Occipital lobe (tissue), 3 donors: ENCODE measurements around the gene IQSEC1. TPM values are rescaled to one million over a fixed set of nuclear protein-coding genes. Genes with fewer than 3 reads are reported as not detected.
A peak's percentile ranks its signal among the peaks of the same experiment; 100 is the strongest.
"Not testable (repeated sequence)": the region's sequence is repeated elsewhere in the genome, so short reads cannot be mapped to it uniquely, and the experiment has no call there.

Experiments
- DNase-seq: peaks from one replicate; lab custom pipeline; 2025; lab: John Stamatoyannopoulos, UW
- small RNA-seq: library from RNA; depleted of rRNA; stranded (forward); fragments of <200 nt; gene quantifications from one replicate; pipeline ENCODE3, GENCODE V24; 2014
- total RNA-seq: library from RNA; depleted of rRNA; stranded (reverse); fragments of >200 nt; gene quantifications from one replicate; pipeline ENCODE4 v1.2.3, GENCODE V29; 2014

IQSEC1 gene
- total RNA-seq, 1 donor from 2014 or later: 14.3 TPM

GRCh38 chr3:12878141-12878574 is 195.1 kb downstream of the IQSEC1 start:
- DNase-seq: no peak

- no peak for DNase-seq
These were observed 196.2 kb downstream of the IQSEC1 start for GRCh38 chr3:12877040-12877439.

DNA sequence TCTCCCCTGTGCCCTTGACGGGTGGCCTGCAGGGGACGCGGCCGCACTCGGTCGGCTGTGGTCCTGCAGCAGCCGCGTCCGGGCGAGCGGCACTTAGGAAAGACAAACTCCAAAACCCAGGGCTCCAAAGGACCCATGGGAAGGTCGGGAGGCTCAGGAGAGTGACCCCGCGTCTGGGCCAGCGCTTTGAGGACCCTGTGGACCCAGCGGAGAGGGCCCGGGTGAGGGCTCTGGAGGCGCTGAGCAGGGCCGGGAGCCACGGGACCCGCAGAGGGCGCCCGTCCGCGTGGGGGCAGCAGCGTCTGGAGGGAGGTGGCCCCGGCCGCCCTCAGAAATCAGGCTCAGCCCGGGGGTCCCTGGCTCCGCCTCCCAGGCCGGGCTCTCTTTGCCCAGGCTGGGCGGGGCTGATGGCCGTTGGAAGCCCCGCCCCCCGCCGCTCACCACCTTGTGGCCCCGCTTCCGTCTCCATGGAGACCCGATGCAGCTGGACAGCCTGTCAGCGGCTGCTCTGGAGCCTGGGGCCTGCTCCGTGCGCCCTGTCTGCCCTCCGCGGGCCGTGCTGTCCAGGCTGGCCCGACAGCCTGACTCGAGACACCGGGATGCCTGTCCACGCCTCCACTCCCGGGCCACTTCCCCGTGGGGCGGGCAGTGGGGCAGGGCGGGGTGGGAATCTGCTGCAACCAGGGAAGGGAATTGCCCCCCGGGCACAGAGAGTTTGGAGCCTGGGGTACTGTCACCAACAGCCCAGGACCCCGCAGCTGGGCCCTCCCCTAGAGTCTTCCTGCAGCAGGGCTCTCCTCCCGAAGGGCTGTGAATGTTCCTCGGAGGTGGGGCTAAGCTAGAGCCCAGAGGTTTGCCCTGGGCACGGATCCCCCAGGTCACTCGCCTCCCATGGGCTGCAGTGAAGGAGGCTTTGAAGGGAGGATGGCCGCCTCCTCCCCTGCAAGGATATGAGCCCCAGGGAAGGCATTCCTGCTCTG is 197.1 kb downstream of the IQSEC1 start:
- no peak for DNase-seq

DNA sequence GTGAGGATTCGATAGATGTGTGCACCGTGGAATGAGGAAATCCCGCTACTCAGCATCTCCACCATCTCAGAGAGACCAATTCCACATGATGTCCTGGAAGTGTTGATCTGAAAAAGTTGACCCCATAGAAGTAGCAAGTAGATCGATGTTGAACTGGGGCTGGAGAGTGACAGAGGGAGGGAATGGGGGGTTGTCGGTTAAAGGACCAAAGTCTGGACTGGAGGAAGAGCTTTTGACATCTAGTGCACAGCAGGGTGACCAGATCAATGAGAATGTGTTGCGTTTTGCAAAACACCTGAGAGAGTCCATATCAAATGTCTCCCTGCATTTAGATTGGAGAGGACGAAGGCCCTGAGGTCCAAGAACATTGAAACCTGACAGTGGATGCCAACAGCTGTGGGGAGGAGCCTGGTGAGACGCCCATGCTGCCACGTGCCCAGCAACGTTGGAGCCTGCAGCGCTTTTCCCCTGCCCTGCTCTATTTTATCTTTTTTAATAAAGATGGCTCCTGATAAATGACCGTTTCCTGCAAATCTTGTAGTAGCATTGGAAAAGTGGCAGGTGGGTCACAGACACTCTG is 201.7 kb downstream of the IQSEC1 start:
- DNase-seq: no peak

DNA sequence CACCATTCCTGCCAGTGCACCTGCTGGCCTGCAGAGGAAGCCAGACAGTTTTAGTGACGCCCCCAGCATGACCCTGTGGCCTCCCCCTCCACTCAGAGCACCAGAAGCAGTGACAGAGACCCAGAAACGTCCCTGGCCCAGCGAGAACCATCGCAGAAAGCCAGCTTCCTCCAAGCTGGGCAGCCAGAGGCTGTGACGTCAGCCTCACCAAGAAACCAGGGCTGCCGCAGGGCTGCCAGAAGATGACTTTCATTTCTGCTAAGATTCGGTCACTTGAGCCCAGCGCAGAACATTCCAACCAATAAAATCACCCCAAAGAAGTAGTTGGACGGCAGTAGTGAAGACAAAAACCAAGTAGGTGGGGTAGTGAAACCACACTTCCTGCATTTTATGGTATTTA is 202.3 kb downstream of the IQSEC1 start:
- DNase-seq: no peak

- no peak for DNase-seq
These were observed 204.1 kb downstream of the IQSEC1 start for GRCh38 chr3:12869035-12869621.

- DNase-seq: peak; percentile 78
These were observed 204.9 kb downstream of the IQSEC1 start for GRCh38 chr3:12868039-12869034.

- no peak for DNase-seq
These were observed 206.4 kb downstream of the IQSEC1 start for GRCh38 chr3:12866836-12867235.

- DNase-seq: no peak
These were observed 208.0 kb downstream of the IQSEC1 start for GRCh38 chr3:12865271-12865670.

GRCh38 chr3:12862387-12862786 is 210.8 kb downstream of the IQSEC1 start:
- DNase-seq: no peak

DNA sequence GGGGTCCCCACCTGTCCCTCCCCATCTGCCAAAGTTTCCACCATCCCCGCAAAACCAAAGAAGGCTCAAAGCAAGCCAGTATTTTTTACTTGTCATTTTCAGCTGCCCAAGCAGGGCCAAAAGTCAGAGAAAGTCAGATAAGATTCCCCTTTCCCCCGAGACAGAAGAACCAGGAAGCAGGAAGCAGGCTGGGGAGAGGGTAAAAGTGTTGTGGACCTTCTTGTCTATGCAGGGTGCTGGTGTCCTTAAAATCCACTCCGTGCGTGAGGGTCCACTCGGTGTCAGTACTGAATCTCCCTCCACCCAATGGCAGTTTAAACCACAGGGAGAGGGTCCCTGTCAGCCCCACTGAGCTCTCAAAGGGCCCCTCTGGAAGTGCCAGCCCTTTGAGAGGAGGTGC is 211.6 kb downstream of the IQSEC1 start:
- DNase-seq: no peak

DNA sequence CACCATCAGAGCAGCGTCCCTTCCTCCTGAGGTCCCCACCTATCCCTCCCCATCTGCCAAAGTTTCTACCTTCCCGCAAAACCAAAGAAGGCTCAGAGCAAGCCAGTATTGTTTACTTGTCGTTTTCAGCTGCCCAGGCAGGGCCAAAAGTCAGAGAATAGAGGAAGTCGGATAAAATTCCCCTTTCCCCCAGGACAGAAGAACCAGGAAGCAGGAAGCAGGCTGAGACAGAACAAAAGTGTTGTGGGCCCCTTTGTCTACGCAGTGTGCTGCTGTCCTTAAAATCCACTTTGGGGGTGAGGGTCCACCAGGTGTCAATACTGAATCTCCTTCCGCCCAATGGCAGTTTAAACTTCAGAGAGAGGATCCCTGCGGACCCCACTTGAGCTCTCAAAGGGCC is 213.4 kb downstream of the IQSEC1 start:
- DNase-seq: no peak

- no peak for DNase-seq
These were observed 216.6 kb downstream of the IQSEC1 start for GRCh38 chr3:12856626-12857025.

DNA sequence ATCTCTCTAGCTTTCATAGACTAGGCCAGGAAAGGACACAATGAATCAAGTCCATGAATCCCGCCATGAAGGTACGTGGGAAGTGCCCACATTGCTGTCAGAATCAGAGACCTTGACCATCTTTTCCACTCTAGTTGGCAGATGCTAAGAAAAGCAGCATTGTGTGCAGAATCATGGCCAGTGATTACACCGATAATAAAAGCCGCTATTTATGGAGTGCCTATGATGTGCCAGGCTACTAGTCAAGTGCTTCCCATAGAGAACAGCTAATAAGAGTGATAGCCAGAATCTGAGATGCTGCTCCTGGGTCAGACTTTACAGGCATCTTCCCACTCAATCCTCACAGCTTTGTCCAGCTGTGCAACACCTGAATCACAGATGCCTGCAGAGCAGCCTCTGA is 218.7 kb downstream of the IQSEC1 start:
- no peak for DNase-seq

- not testable (repeated sequence) for DNase-seq
These were observed 219.4 kb downstream of the IQSEC1 start for GRCh38 chr3:12853847-12854246.

GRCh38 chr3:12852201-12852600 is 221.0 kb downstream of the IQSEC1 start:
- DNase-seq: no peak

Small RNA genes within 50 kb of the gene (small RNA-seq; reads per million reads assigned to genes)
- not detected for gene AC034198.1
- gene AC069271.1: not detected

Other genes with a start within 250 kb of the IQSEC1 start
- 2,076 TPM for gene RPL32, start 231.9 kb downstream of the IQSEC1 start, total RNA-seq